ENCODE data around the gene CD99. TPM values are rescaled to one million over a fixed set of nuclear protein-coding genes. Genes with fewer than 3 reads are reported as not detected.

Gene CD99
- total RNA-seq, 4 donors from 2014 or later = 248 to 635 (median 378) TPM

DNA sequence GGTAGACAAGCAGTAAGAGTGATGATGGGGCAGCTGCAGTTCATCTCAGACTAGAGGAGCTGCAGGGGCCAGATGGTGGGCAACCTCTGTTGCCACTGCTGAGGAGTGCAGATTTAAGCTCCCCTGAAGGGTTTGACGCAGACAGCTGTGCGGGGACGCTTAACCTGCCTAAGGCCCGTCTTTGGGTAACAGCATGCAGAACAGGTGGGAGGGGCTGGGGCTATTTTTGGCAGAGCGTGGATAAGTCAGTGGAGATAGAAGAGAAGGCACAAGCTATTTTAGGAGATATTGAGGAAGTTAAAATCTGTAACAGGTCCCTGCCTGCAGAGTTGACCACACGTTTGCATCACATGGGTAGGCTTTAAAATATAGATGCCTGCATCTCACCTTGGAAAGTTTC, 10.5 kb downstream of the CD99 start:
- TF ChIP-seq, protein P1, sequence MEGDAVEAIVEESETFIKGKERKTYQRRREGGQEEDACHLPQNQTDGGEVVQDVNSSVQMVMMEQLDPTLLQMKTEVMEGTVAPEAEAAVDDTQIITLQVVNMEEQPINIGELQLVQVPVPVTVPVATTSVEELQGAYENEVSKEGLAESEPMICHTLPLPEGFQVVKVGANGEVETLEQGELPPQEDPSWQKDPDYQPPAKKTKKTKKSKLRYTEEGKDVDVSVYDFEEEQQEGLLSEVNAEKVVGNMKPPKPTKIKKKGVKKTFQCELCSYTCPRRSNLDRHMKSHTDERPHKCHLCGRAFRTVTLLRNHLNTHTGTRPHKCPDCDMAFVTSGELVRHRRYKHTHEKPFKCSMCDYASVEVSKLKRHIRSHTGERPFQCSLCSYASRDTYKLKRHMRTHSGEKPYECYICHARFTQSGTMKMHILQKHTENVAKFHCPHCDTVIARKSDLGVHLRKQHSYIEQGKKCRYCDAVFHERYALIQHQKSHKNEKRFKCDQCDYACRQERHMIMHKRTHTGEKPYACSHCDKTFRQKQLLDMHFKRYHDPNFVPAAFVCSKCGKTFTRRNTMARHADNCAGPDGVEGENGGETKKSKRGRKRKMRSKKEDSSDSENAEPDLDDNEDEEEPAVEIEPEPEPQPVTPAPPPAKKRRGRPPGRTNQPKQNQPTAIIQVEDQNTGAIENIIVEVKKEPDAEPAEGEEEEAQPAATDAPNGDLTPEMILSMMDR (IDR thresholded peaks at IDR 0.05; ENCODE audit: low read depth) = no peak

DNA sequence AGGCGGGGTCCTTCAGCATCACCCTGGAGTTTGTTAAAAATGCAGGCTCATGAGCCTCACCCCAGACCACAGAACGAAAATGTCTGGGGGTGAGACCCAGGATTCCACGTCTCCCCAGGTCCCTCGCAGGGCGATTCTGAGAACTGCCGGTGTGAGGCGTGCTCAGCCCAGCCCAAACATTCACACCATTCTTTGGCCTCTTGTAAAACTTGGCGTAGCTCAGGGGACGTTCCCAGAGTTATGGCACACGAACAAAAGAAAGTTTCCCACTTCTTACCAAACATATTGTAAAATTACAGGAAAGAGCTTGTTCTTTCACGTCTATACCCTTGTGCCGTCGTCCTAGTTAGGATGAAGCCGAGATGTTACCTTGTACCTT, 12.9 kb downstream of the CD99 start:
- TF ChIP-seq, protein P1 (IDR thresholded peaks at IDR 0.05; ENCODE audit: low read depth) = no peak

DNA sequence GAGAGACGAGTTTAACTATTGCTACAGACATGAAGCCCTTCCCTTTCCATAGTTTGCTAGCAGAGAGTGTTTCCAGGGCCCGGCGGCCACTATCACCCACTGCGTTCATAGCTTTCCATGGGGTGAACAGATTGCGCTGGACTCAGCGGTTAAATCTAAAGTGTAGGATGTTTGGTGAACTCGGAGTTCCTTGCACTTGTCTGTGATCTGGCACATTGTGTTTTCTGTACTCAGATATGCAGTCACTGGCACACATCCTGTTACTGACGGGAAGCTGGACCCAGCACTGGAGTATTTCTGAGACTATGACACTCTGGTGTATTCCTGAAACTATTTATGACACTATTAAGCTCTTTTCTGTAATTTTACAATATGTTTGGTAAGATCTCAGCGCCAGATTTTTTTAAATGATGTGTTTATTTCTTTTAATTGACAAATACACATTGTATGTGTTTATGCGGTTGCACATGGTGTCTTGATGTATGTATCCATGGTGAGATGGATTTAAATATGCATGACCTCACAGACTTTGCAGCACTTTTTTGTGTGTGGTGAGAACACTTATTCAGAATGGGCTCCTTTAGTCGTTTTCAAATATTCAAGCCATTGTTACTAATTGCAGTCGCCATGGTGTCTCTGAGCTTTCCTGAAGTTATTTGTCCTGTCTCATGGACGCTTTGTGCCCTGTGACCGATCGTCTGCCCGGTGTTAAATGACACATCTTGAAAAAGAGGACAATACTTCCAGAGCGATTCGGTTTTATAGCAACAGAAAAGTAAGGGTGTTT, 14.1 kb downstream of the CD99 start:
- TF ChIP-seq, protein P1 (IDR thresholded peaks at IDR 0.05; ENCODE audit: low read depth) = no peak

DNA sequence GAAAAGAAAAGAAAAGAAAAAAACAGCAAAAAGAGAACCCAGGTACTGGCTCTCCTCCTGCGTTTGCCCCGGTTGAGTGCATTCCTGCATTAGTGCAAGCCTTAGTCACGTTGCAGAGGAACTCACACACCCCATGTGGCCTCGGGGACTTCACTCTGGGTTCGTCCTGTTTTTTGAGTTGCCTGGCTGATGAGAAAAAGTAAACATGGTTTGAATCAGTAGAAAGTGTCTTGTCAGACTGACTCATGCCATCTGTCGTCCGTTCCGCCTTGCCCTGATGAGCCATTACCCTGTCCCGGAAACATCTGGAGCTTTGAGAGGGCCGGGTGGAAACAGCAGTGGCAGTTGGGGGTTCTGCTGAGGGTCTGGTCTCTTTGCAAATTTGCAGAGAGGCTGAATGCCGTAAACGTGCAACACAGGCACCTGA, 16.3 kb downstream of the CD99 start:
- TF ChIP-seq, protein P1 (IDR thresholded peaks at IDR 0.05; ENCODE audit: low read depth) = no peak

DNA sequence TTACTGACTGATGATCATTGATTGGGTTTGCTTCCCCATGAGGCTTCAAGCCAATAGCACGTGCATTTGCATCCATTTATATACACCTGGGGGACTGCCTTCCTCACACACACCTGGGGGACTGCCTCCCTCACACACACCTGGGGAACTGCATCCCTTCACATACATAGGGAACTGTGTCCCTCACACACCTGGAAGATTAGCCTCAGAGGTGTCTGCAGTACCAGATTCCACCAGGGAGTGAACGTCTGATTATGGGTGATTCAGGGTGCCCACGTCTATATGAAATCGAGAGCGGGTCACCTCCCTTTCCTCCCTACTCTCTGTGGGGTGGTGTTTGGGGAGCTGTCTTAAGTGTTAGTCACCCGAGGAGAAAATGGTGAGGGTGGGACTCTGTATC, 16.9 kb downstream of the CD99 start:
- TF ChIP-seq, protein P1 (IDR thresholded peaks at IDR 0.05; ENCODE audit: low read depth) = no peak

DNA sequence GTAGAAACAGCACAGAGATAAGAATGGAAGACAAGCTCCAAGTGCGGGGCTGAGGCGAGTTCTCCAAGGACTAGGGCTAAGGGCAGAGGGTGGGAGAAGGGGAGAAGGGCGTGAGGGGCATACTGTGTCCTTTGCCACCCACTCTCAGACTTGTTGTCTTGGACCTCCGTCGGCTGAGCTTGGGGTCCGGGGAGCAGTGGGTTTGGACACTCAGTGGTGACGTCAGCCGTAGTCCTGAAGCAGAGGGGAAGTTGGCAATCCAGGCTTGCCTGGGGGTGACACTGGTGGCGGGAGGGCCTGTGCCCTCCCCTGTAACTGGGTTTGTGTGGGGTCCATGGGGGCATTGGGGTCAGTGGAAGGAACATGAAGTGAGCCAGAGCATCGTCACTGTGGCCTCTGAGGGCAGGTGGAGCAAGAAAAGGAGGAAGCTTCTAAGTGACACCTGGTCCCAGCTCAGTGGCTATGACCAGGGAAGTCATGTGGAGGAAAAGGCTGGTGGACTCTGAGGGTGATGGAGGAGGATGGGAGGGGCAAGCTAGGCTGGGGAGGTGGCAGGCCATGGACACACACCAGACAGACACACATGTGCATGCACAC, 17.6 kb downstream of the CD99 start:
- TF ChIP-seq, protein P1 (IDR thresholded peaks at IDR 0.05; ENCODE audit: low read depth) = no peak

DNA sequence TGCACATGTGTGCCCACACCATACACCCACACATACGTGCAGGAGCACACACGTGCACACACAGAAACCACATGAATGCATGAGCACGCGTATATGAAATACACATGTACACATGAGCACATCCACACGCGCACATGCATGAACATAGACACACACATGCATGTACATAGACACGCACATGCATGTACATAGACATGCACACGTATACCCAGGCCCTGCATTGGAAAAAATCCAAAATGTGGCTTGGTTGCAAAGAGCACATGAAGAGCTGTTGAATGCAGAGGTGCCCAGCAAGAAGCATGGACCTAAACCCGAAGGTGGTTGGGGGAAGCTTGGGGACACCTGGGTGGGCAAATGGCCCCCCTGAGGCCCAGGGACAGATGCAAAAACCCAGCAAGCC, 18.5 kb downstream of the CD99 start:
- TF ChIP-seq, protein P1 (IDR thresholded peaks at IDR 0.05; ENCODE audit: low read depth) = no peak
